SK-N-SH (cell line): ENCODE results near the gene EFCAB6. TPM values are rescaled to one million over a fixed set of nuclear protein-coding genes. Genes with fewer than 3 reads are reported as not detected.

Experiments
- CTCF ChIA-PET: fragments of 300-600, 350-600 bp; formaldehyde crosslinking; extraction: SDS; loops from one replicate; lab custom pipeline; 2021; lab: Yijun Ruan, JAX
- POLR2A ChIA-PET: fragments of 350-600 bp; sonication (Branson Sonifier 250); formaldehyde crosslinking; extraction: SDS; loops from one replicate; lab custom pipeline; 2020; ENCODE audit warnings: antibody characterized with exemption, inconsistent platforms; lab: Yijun Ruan, JAX
- DNase-seq: peaks from one replicate; pipeline ENCODE4 v3.0.0; 2012
- H2AFZ ChIP-seq: fragments of 200-600 bp; sonication (generic); 2 replicates; pipeline ENCODE4 v1.8.1; 2016; ENCODE audit warnings: antibody characterized with exemption, mild to moderate bottlenecking, low read depth
- H3F3A ChIP-seq: fragments of 200-600 bp; sonication (generic); replicated peaks from 2 replicates; pipeline ENCODE3; 2016; ENCODE audit warnings: antibody characterized with exemption, mild to moderate bottlenecking; ENCODE audit not compliant: insufficient read depth
- H3K27ac ChIP-seq, 2 experiments: fragments of 200-500 bp in 1 of 2; fragments of 200-600 bp in 1 of 2; sonication (Bioruptor generic) in 1 of 2; sonication (generic), shearing (Covaris generic) in 1 of 2; 2 replicates each; pipeline versions ENCODE4 v1.5.1 to v1.6.1; 2014 to 2016; ENCODE audit warnings: low read depth in 2 of 2, inconsistent platforms in 1 of 2, low read length in 1 of 2, mild to moderate bottlenecking in 1 of 2, mixed read lengths in 1 of 2
- H3K27me3 ChIP-seq: fragments of 200-600 bp; sonication (generic), shearing (Covaris generic); 2 replicates; pipeline ENCODE4 v1.6.1; 2016; ENCODE audit warnings: mixed run types; ENCODE audit not compliant: insufficient read depth
- H3K36me3 ChIP-seq, 2 experiments: fragments of 200-500 bp in 1 of 2; fragments of 200-600 bp in 1 of 2; sonication (Bioruptor generic) in 1 of 2; sonication (generic) in 1 of 2; replicated peaks in 1 of 2; 2 replicates each; pipeline versions ENCODE3 to v1.5.1; 2014 to 2016; ENCODE audit warnings: low read length in 1 of 2, mild to moderate bottlenecking in 1 of 2; ENCODE audit not compliant: insufficient read depth in 2 of 2, control insufficient read depth in 1 of 2
- H3K4me1 ChIP-seq, 2 experiments: fragments of 200-500 bp in 1 of 2; fragments of 200-600 bp in 1 of 2; sonication (Bioruptor generic) in 1 of 2; sonication (generic), shearing (Covaris generic) in 1 of 2; 2 replicates each; pipeline versions ENCODE4 v1.5.1 to v1.6.1; 2014 to 2016; ENCODE audit warnings: low read depth in 1 of 2, low read length in 1 of 2, mixed run types in 1 of 2; ENCODE audit not compliant: insufficient read depth in 2 of 2, control insufficient read depth in 1 of 2
- H3K4me2 ChIP-seq: fragments of 200-600 bp; sonication (generic), shearing (Covaris generic); 2 replicates; pipeline ENCODE4 v1.6.1; 2017; ENCODE audit warnings: mixed run types
- H3K4me3 ChIP-seq, 2 experiments: fragments of 200-500 bp in 1 of 2; fragments of 200-600 bp in 1 of 2; sonication (Bioruptor generic) in 1 of 2; sonication (generic), shearing (Covaris generic) in 1 of 2; 2 replicates each; pipeline versions ENCODE4 v1.5.1 to v1.8.1; 2014 to 2016; ENCODE audit warnings: low read depth in 2 of 2, inconsistent platforms in 1 of 2, low read length in 1 of 2, mild to moderate bottlenecking in 1 of 2, mixed read lengths in 1 of 2, moderate library complexity in 1 of 2
- H3K79me2 ChIP-seq: fragments of 200-600 bp; sonication (generic); 2 replicates; pipeline ENCODE4 v1.8.1; 2017; ENCODE audit warnings: mild to moderate bottlenecking; ENCODE audit not compliant: insufficient read depth
- H3K9ac ChIP-seq: fragments of 200-600 bp; sonication (generic); 2 replicates; pipeline ENCODE4 v1.6.1; 2017; ENCODE audit warnings: mixed run types
- H3K9me2 ChIP-seq: fragments of 200-600 bp; sonication (generic); 2 replicates; pipeline ENCODE4 v1.6.1; 2017; ENCODE audit warnings: mixed run types
- H3K9me3 ChIP-seq: fragments of 200-600 bp; sonication (generic); 2 replicates; pipeline ENCODE4 v1.6.1; 2017; ENCODE audit warnings: mixed run types, mild to moderate bottlenecking, moderate library complexity
- H4K20me1 ChIP-seq: fragments of 200-600 bp; sonication (generic); 2 replicates; pipeline ENCODE4 v1.6.1; 2017; ENCODE audit warnings: mild to moderate bottlenecking, mixed run types; ENCODE audit not compliant: insufficient read depth
- CHD2 ChIP-seq: fragments of 150-350 bp; IDR thresholded peaks from 2 replicates; pipeline ENCODE4 v1.6.1; 2018; ENCODE audit warnings: low read length; ENCODE audit not compliant: partially characterized antibody
- CTCF ChIP-seq: fragments of 200-600 bp; sonication (generic); IDR thresholded peaks from 2 replicates; pipeline ENCODE4 v1.6.1; 2017; ENCODE audit warnings: antibody characterized with exemption, mild to moderate bottlenecking, moderate library complexity
- ELF1 ChIP-seq: IDR thresholded peaks from 2 replicates; pipeline ENCODE4 v1.4.0; 2012
- EP300 ChIP-seq, 2 experiments: IDR thresholded peaks; 2 replicates each; pipeline versions ENCODE4 v1.4.0 to v1.6.1; 2012; ENCODE audit warnings: borderline replicate concordance in 1 of 2, low read depth in 1 of 2, low read length in 1 of 2
- EZH2phosphoT487 ChIP-seq: fragments of 200-600 bp; sonication (generic); IDR thresholded peaks from 2 replicates; pipeline ENCODE4 v1.6.1; 2017; ENCODE audit warnings: low read depth, mixed run types, mild to moderate bottlenecking, antibody characterized with exemption, moderate library complexity, borderline replicate concordance
- FOSL2 ChIP-seq: IDR thresholded peaks from 2 replicates; pipeline ENCODE4 v1.4.0; 2012; ENCODE audit warnings: low read depth, mild to moderate bottlenecking, moderate library complexity, borderline replicate concordance
- FOXM1 ChIP-seq: IDR thresholded peaks from 2 replicates; pipeline ENCODE4 v1.4.0; 2012; ENCODE audit warnings: low read depth, mild to moderate bottlenecking
- GABPA ChIP-seq: IDR thresholded peaks from 2 replicates; pipeline ENCODE4 v1.4.0; 2012; ENCODE audit warnings: low read depth, mild to moderate bottlenecking
- GATA2 ChIP-seq: sonication (generic); formaldehyde crosslinking; IDR thresholded peaks from 2 replicates; pipeline ENCODE4 v1.5.0; 2020; ENCODE audit warnings: mild to moderate bottlenecking, missing genetic modification reagents
- IRF3 ChIP-seq: fragments of 150-350 bp; IDR thresholded peaks from 2 replicates; pipeline ENCODE4 v1.6.1; 2016; ENCODE audit warnings: mild to moderate bottlenecking, low read depth, low read length
- JUND ChIP-seq: IDR thresholded peaks from 2 replicates; pipeline ENCODE4 v1.4.0; 2012
- MAX ChIP-seq: IDR thresholded peaks from 2 replicates; pipeline ENCODE4 v1.4.0; 2012; ENCODE audit warnings: low read depth
- MEF2A ChIP-seq: IDR thresholded peaks from 2 replicates; pipeline ENCODE4 v1.4.0; 2012; ENCODE audit warnings: low read depth, borderline replicate concordance
- NRF1 ChIP-seq: IDR thresholded peaks from 2 replicates; pipeline ENCODE4 v1.6.1; 2012; ENCODE audit warnings: low read depth, mild to moderate bottlenecking, low read length
- POLR2AphosphoS5 ChIP-seq: IDR thresholded peaks from 2 replicates; pipeline ENCODE4 v1.6.1; 2012; ENCODE audit warnings: low read depth, low read length
- RFX5 ChIP-seq: IDR thresholded peaks from 2 replicates; pipeline ENCODE4 v1.6.1; 2012; ENCODE audit warnings: mild to moderate bottlenecking, improper control_type of control experiment, low read length
- TAF1 ChIP-seq: IDR thresholded peaks from 2 replicates; pipeline ENCODE4 v1.6.1; 2012; ENCODE audit warnings: low read depth, mild to moderate bottlenecking, low read length, moderate library complexity, borderline replicate concordance
- TCF12 ChIP-seq: IDR thresholded peaks from 2 replicates; pipeline ENCODE4 v1.4.0; 2012
- YY1 ChIP-seq: IDR thresholded peaks from 2 replicates; pipeline ENCODE4 v1.4.0; 2012; ENCODE audit warnings: low read depth, mild to moderate bottlenecking
- ZBTB33 ChIP-seq: IDR thresholded peaks from 2 replicates; pipeline ENCODE4 v1.4.0; 2012; ENCODE audit warnings: low read depth, borderline replicate concordance
- WGBS: methylation state at CpG from one replicate; pipeline ENCODE4 v1.1.6; 2017; ENCODE audit warnings: low lambda C conversion rate; 5-methylcytosine and 5-hydroxymethylcytosine counted together
- polyA plus RNA-seq, 3 experiments: library from polyadenylated mRNA; depleted of rRNA; stranded (reverse); fragments of >200 nt; gene quantifications; 2 replicates each; pipeline ENCODE4 v1.2.3, GENCODE V29; 2012

The EFCAB6 gene
- polyA plus RNA-seq, 1 of the 3 experiments (the other 2 are of a cell fraction), result 0.46 TPM

GRCh38 chr22:43852573-43853327, 40.6 kb upstream of the EFCAB6 start:
- Histone ChIP-seq H3K4me1 (peaks cover 0 to 19% of the 10 kb centered on the region in 2 experiments; a peak in 1 of 4 replicates), H3K4me3 (no peak overlapping the region), H3K9ac (no peak overlapping the region), H2AFZ (no peak overlapping the region), H3K4me2 (no peak overlapping the region), H3K79me2 (no peaks in the 10 kb centered on the region), H3K27me3 (no peaks in the 10 kb centered on the region), H3K9me3 (no peaks in the 10 kb centered on the region), H3K27ac (no peak overlapping the region), H3K36me3 (no peaks in the 10 kb centered on the region), H3K9me2 (no peaks in the 10 kb centered on the region), H4K20me1 (no peaks in the 10 kb centered on the region)
- 85% methylated on average over 9 of the region's 19 CpGs for WGBS
- POLR2A ChIA-PET, result no interaction called here
- DNase-seq, result no peak
- TF ChIP-seq EP300 (IDR thresholded peaks at IDR 0.05; ENCODE audit: borderline replicate concordance in 1 of 2, low read depth in 1 of 2, low read length in 1 of 2) (no peak), FOXM1 (no peak), RFX5 (no peak), FOSL2 (no peak), NRF1 (no peak), POLR2AphosphoS5 (no peak), MAX (no peak), JUND (no peak), TCF12 (no peak), YY1 (no peak), ZBTB33 (no peak), IRF3 (no peak), GABPA (no peak), MEF2A (no peak), CTCF (no peak), GATA2 (CRISPR knock-in tag) (no peak), TAF1 (no peak), ELF1 (no peak), CHD2 (no peak), EZH2phosphoT487 (no peak)
- TF ChIP-seq, all 33 proteins: peak for 0
- no peaks in the 10 kb centered on the region for H3F3A ChIP-seq
- CTCF ChIA-PET, result interaction anchor here (0.8 to 1.2 kb wide), 3 partner anchors 9 to 33 kb away, joined by 3 to 5 read pairs (median 3); no protein-coding TSS in a partner anchor
